ENCODE data around the gene GLT1D1.

The GLT1D1 gene

GRCh38 chr12:129005416-129005815 is 152.1 kb downstream of the GLT1D1 start (continued):
- TF ChIP-seq CSRNP3 (CRISPR knock-in tag; IDR thresholded peaks at IDR 0.05), result no peak
- TF ChIP-seq ZFP3 (CRISPR knock-in tag; IDR thresholded peaks at IDR 0.05), result no peak
- TF ChIP-seq ZFP30 (CRISPR knock-in tag; IDR thresholded peaks at IDR 0.05), result no peak

- ATAC-seq, result no peak
- no peak for TF ChIP-seq TSHZ2 (CRISPR knock-in tag; IDR thresholded peaks at IDR 0.05)
- TF ChIP-seq ZFP3 (CRISPR knock-in tag; IDR thresholded peaks at IDR 0.05), result no peak
- no peak for TF ChIP-seq ZNF8 (CRISPR knock-in tag; IDR thresholded peaks at IDR 0.05)
- TF ChIP-seq POU6F1 (CRISPR knock-in tag; IDR thresholded peaks at IDR 0.05; ENCODE audit: borderline replicate concordance, low read depth), result no peak
Observed at GRCh38 chr12:129005829-129006228, 152.6 kb downstream of the GLT1D1 start.

GRCh38 chr12:129009833-129010622 is 156.8 kb downstream of the GLT1D1 start:
- no peak for TF ChIP-seq ARNTL (CRISPR knock-in tag; IDR thresholded peaks at IDR 0.05; ENCODE audit: borderline replicate concordance, low read depth)
- no peak for TF ChIP-seq RARB (CRISPR knock-in tag; IDR thresholded peaks at IDR 0.05)
- no peak for TF ChIP-seq TCF4 (CRISPR knock-in tag; IDR thresholded peaks at IDR 0.05; ENCODE audit: borderline replicate concordance)
- no peak for TF ChIP-seq ZNF70 (CRISPR knock-in tag; IDR thresholded peaks at IDR 0.05)
- TF ChIP-seq ESRRG (CRISPR knock-in tag; IDR thresholded peaks at IDR 0.05), result no peak
- TF ChIP-seq ISL1 (CRISPR knock-in tag; IDR thresholded peaks at IDR 0.05), result no peak
- TF ChIP-seq PPARA (CRISPR knock-in tag; IDR thresholded peaks at IDR 0.05; ENCODE audit: borderline replicate concordance), result no peak
- no peak for TF ChIP-seq SNAI2 (CRISPR knock-in tag; IDR thresholded peaks at IDR 0.05)
- no peak for TF ChIP-seq ZNF565 (CRISPR knock-in tag; conservative IDR thresholded peaks at IDR 0.05; ENCODE audit: low read depth)
- no peak for ATAC-seq

GRCh38 chr12:129016159-129016558 is 162.9 kb downstream of the GLT1D1 start:
- TF ChIP-seq ARNTL (CRISPR knock-in tag; IDR thresholded peaks at IDR 0.05; ENCODE audit: borderline replicate concordance, low read depth) (no peak), OSR1 (CRISPR knock-in tag; IDR thresholded peaks at IDR 0.05) (no peak)
- no peak for ATAC-seq

GRCh38 chr12:129025055-129025454 is 171.8 kb downstream of the GLT1D1 start:
- ATAC-seq, result no peak
- TF ChIP-seq BACH2 (CRISPR knock-in tag; IDR thresholded peaks at IDR 0.05; ENCODE audit: borderline replicate concordance), result no peak
- TF ChIP-seq CREB5 (CRISPR knock-in tag; IDR thresholded peaks at IDR 0.05; ENCODE audit: low read depth), result no peak
- TF ChIP-seq RARB (CRISPR knock-in tag; IDR thresholded peaks at IDR 0.05), result no peak
- no peak for TF ChIP-seq TCF4 (CRISPR knock-in tag; IDR thresholded peaks at IDR 0.05; ENCODE audit: borderline replicate concordance)
- TF ChIP-seq CSRNP3 (CRISPR knock-in tag; IDR thresholded peaks at IDR 0.05), result no peak
- TF ChIP-seq ESRRG (CRISPR knock-in tag; IDR thresholded peaks at IDR 0.05), result no peak
- no peak for TF ChIP-seq GLIS3 (CRISPR knock-in tag; IDR thresholded peaks at IDR 0.05)
- no peak for TF ChIP-seq PPARA (CRISPR knock-in tag; IDR thresholded peaks at IDR 0.05; ENCODE audit: borderline replicate concordance)
- no peak for TF ChIP-seq ZFP30 (CRISPR knock-in tag; IDR thresholded peaks at IDR 0.05)
- TF ChIP-seq ARNTL (CRISPR knock-in tag; IDR thresholded peaks at IDR 0.05; ENCODE audit: borderline replicate concordance, low read depth), result no peak
- TF ChIP-seq CSDC2 (CRISPR knock-in tag; IDR thresholded peaks at IDR 0.05), result no peak
- no peak for TF ChIP-seq TSHZ2 (CRISPR knock-in tag; IDR thresholded peaks at IDR 0.05)
- TF ChIP-seq ZC3H10 (CRISPR knock-in tag; IDR thresholded peaks at IDR 0.05), result no peak
- no peak for TF ChIP-seq ISL1 (CRISPR knock-in tag; IDR thresholded peaks at IDR 0.05)
- TF ChIP-seq ZFP3 (CRISPR knock-in tag; IDR thresholded peaks at IDR 0.05), result no peak
- no peak for TF ChIP-seq ZNF8 (CRISPR knock-in tag; IDR thresholded peaks at IDR 0.05)
